ENCODE measurements around the gene RRP8. TPM values are rescaled to one million over a fixed set of nuclear protein-coding genes. Genes with fewer than 3 reads are reported as not detected.

RRP8 gene
- total and polyA plus RNA-seq, 9 of the 15 experiments (the other 6 are each of a cell fraction or from before 2014, with no cell fraction given) = 5.7 to 47.3 (median 32.6) TPM

DNA sequence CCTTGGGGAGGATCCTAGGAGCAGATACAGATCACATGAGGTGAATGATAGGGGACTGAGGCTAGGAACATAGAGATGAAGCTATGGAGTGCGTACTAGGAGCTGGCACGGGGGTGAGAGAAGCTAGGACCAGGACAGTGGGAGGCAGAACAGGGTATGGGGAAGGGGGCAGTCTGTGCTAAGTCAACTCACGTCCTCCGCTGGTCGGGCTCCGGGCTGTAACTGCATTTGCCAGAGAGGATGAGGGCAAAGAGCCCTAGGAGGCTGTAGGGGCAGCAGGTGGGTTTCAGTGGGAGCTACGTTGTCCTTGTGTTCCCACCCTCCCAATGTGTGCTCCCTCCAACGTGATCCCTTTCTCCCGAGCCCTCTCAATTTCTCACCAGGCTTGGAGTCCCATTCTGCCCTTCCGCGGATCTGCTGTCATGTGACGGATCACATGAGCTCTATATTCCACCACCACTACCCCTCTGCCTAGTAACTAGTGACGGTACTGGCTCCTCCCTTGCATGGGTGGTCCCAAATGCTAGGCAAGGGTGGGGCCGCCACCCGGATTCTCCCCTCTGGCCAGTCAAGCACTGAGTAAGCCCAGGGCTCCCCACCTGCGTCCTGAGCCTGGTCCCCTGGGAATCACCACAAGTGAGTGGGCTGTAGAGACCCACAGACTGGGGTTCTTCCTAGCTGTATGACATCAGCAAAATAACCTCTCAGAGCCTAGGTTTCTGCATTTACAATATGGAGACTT lies 15.8 kb upstream of the RRP8 start, which contains the start of gene TPP1 (continued):
- no peak for TF ChIP-seq NR2C2 (CRISPR knock-in tag; IDR thresholded peaks at IDR 0.05)
- TF ChIP-seq NR2C2 (tag; IDR thresholded peaks at IDR 0.05) = peak; percentile 62
- TF ChIP-seq CBFA2T3 (IDR thresholded peaks at IDR 0.05) = no peak
- no peak for TF ChIP-seq ZNF583 (CRISPR knock-in tag; IDR thresholded peaks at IDR 0.05)
- TF ChIP-seq, protein P1, sequence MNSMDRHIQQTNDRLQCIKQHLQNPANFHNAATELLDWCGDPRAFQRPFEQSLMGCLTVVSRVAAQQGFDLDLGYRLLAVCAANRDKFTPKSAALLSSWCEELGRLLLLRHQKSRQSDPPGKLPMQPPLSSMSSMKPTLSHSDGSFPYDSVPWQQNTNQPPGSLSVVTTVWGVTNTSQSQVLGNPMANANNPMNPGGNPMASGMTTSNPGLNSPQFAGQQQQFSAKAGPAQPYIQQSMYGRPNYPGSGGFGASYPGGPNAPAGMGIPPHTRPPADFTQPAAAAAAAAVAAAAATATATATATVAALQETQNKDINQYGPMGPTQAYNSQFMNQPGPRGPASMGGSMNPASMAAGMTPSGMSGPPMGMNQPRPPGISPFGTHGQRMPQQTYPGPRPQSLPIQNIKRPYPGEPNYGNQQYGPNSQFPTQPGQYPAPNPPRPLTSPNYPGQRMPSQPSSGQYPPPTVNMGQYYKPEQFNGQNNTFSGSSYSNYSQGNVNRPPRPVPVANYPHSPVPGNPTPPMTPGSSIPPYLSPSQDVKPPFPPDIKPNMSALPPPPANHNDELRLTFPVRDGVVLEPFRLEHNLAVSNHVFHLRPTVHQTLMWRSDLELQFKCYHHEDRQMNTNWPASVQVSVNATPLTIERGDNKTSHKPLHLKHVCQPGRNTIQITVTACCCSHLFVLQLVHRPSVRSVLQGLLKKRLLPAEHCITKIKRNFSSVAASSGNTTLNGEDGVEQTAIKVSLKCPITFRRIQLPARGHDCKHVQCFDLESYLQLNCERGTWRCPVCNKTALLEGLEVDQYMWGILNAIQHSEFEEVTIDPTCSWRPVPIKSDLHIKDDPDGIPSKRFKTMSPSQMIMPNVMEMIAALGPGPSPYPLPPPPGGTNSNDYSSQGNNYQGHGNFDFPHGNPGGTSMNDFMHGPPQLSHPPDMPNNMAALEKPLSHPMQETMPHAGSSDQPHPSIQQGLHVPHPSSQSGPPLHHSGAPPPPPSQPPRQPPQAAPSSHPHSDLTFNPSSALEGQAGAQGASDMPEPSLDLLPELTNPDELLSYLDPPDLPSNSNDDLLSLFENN (IDR thresholded peaks at IDR 0.05; ENCODE audit: low read depth in 2 of 2, low read length in 2 of 2) = no peak
- no peak for TF ChIP-seq ZNF785 (CRISPR knock-in tag; IDR thresholded peaks at IDR 0.05)
- TF ChIP-seq, protein P2, sequence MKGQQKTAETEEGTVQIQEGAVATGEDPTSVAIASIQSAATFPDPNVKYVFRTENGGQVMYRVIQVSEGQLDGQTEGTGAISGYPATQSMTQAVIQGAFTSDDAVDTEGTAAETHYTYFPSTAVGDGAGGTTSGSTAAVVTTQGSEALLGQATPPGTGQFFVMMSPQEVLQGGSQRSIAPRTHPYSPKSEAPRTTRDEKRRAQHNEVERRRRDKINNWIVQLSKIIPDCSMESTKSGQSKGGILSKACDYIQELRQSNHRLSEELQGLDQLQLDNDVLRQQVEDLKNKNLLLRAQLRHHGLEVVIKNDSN (CRISPR knock-in tag; IDR thresholded peaks at IDR 0.05) = peak; percentile 99
- TF ChIP-seq ESRRB (CRISPR knock-in tag; IDR thresholded peaks at IDR 0.05; ENCODE audit: borderline replicate concordance) = no peak
- TF ChIP-seq KDM4B (IDR thresholded peaks at IDR 0.05; ENCODE audit: borderline replicate concordance in 2 of 2, low read depth in 1 of 2) = no peak
- peak; percentile 84; the same call in 1 of the 2 replicates for TF ChIP-seq MED1 (CRISPR knock-in tag; IDR thresholded peaks at IDR 0.05; ENCODE audit: borderline replicate concordance)
- no peak for TF ChIP-seq CHD4 (IDR thresholded peaks at IDR 0.05; ENCODE audit: insufficient read depth, insufficient replicate concordance, low read depth, low read length, poor library complexity, severe bottlenecking)
- TF ChIP-seq ZC3H8 (IDR thresholded peaks at IDR 0.05) = no peak
- TF ChIP-seq, protein P3, sequence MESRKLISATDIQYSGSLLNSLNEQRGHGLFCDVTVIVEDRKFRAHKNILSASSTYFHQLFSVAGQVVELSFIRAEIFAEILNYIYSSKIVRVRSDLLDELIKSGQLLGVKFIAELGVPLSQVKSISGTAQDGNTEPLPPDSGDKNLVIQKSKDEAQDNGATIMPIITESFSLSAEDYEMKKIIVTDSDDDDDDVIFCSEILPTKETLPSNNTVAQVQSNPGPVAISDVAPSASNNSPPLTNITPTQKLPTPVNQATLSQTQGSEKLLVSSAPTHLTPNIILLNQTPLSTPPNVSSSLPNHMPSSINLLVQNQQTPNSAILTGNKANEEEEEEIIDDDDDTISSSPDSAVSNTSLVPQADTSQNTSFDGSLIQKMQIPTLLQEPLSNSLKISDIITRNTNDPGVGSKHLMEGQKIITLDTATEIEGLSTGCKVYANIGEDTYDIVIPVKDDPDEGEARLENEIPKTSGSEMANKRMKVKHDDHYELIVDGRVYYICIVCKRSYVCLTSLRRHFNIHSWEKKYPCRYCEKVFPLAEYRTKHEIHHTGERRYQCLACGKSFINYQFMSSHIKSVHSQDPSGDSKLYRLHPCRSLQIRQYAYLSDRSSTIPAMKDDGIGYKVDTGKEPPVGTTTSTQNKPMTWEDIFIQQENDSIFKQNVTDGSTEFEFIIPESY (CRISPR knock-in tag; IDR thresholded peaks at IDR 0.05) = no peak

Data from K562 (cell line).